RPMI7951 (cell line): ENCODE data around the gene ANKS6. TPM values are rescaled to one million over a fixed set of nuclear protein-coding genes. Genes with fewer than 3 reads are reported as not detected.
"Not testable (repeated sequence)": the region's sequence is repeated elsewhere in the genome, so short reads cannot be mapped to it uniquely, and the experiment has no call there.

ENCODE experiments used
- DNase-seq: peaks from one replicate; pipeline ENCODE4 v3.0.0-alpha.2; 2012; ENCODE audit warnings: low read depth
- total RNA-seq: library from RNA; depleted of rRNA; stranded (reverse); fragments of >200 nt; shearing (Covaris generic); gene quantifications from 2 replicates; pipeline ENCODE4 v1.2.3, GENCODE V29; 2014; rRNA removed

ANKS6 gene
- total RNA-seq, 1 experiment from 2014 or later, result 8.1 TPM

GRCh38 chr9:98702835-98703380 lies 93.4 kb downstream of the ANKS6 start:
- no peak for DNase-seq

- DNase-seq, result no peak
Measured at GRCh38 chr9:98702340-98702739, 94.0 kb downstream of the ANKS6 start.

GRCh38 chr9:98701576-98701975 lies 94.8 kb downstream of the ANKS6 start:
- DNase-seq, result no peak

- no peak for DNase-seq
Measured at GRCh38 chr9:98700801-98701200, 95.6 kb downstream of the ANKS6 start.

GRCh38 chr9:98698856-98699255 lies 97.5 kb downstream of the ANKS6 start:
- DNase-seq, result no peak

- DNase-seq, result no peak
Measured at GRCh38 chr9:98694943-98695342, 101.4 kb downstream of the ANKS6 start.

GRCh38 chr9:98692392-98692791 lies 104.0 kb downstream of the ANKS6 start:
- DNase-seq, result no peak

GRCh38 chr9:98691890-98692289 lies 104.5 kb downstream of the ANKS6 start:
- no peak for DNase-seq

GRCh38 chr9:98690686-98691085 lies 105.7 kb downstream of the ANKS6 start:
- no peak for DNase-seq

GRCh38 chr9:98688710-98689495 lies 107.5 kb downstream of the ANKS6 start:
- no peak for DNase-seq

GRCh38 chr9:98687911-98688310 lies 108.4 kb downstream of the ANKS6 start:
- DNase-seq, result no peak

- DNase-seq, result no peak
Measured at GRCh38 chr9:98686961-98687855, 109.1 kb downstream of the ANKS6 start.

GRCh38 chr9:98684816-98685215 lies 111.5 kb downstream of the ANKS6 start:
- not testable (repeated sequence) for DNase-seq

Other genes starting within 250 kb of the ANKS6 start
- gene GABBR2, start 87.6 kb downstream of the ANKS6 start, total RNA-seq, result not detected in 2 replicates
- 3.2 and 4.6 TPM in 2 replicates for gene GALNT12, start 11.1 kb upstream of the ANKS6 start, total RNA-seq
- gene COL15A1, start 147.4 kb upstream of the ANKS6 start, total RNA-seq, result 20.2 and 21.1 TPM in 2 replicates